Bronchial epithelial cell (primary cell): ENCODE measurements around the gene GLI2. TPM values are rescaled to one million over a fixed set of nuclear protein-coding genes. Genes with fewer than 3 reads are reported as not detected.

Source experiments
- DNase-seq: peaks from one replicate; pipeline ENCODE4 v3.0.0-alpha.2; 2010; ENCODE audit warnings: low read depth
- FAIRE-seq: peaks from 2 replicates; lab custom pipeline; 2011; peaks lifted over from hg19 to GRCh38; lab: Jason Lieb, UNC
- H3K27me3 ChIP-seq: 2 replicates; pipeline ENCODE4 v1.5.1; 2011; ENCODE audit warnings: low read length; ENCODE audit not compliant: control insufficient read depth, insufficient read depth
- H3K36me3 ChIP-seq: 2 replicates; pipeline ENCODE4 v1.5.1; 2011; ENCODE audit warnings: low read length; ENCODE audit not compliant: control insufficient read depth, insufficient read depth
- H3K4me3 ChIP-seq: 2 replicates; pipeline ENCODE4 v1.5.1; 2011; ENCODE audit warnings: mild to moderate bottlenecking, low read depth, low read length, control low read depth
- CTCF ChIP-seq: IDR thresholded peaks from 2 replicates; pipeline ENCODE4 v1.5.1; 2011; ENCODE audit warnings: mild to moderate bottlenecking, moderate library complexity, low read length, control low read depth, inconsistent platforms; ENCODE audit not compliant: insufficient read depth, severe bottlenecking
- total RNA-seq: library from RNA; depleted of rRNA; stranded (reverse); fragments of >200 nt; gene quantifications from 2 replicates; pipeline ENCODE4 v1.2.1, GENCODE V29; 2014

The GLI2 gene
- total RNA-seq, 1 donor from 2014 or later, result under 0.01 TPM

DNA sequence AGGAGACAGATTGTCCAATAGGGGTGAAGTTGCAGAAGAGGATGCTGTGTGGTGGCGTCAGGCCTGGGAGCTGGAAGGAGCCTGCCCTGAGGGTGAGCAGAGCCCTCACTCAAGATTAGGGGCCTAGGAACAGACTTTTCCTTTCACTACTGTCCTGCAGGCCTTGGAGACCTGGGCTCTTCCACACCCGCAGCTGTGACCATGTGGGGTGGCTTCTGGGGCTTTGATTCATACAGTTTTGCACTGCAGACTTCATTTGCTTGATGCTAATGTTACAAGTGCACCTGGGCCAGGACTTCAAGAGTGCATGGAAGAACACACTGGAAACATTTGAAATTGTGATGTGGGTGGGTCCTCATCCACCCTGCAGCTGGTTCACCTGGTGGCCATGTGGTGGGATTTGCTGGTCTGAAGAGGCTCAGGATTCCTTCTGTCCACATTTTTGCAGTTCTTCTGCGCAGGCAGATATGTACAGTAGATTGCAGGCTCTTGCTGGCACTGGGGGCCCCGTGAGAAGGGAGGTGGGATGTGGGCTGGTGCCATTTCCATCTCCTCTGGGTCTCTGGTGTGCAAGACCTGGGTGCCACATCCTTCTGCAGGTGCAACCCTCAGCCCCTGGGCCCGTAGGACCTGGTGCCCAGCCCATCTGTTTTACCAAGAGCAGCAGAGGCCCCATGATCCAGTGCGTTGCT lies 9.9 kb downstream of the GLI2 start:
- no peak for FAIRE-seq
- H3K36me3 ChIP-seq, result no peaks in the 10 kb centered on the region
- TF ChIP-seq CTCF, result no peak
- H3K4me3 ChIP-seq, result no peak overlapping the region
- H3K27me3 ChIP-seq, result peaks cover 13% of the 10 kb centered on the region
- no peak for DNase-seq

DNA sequence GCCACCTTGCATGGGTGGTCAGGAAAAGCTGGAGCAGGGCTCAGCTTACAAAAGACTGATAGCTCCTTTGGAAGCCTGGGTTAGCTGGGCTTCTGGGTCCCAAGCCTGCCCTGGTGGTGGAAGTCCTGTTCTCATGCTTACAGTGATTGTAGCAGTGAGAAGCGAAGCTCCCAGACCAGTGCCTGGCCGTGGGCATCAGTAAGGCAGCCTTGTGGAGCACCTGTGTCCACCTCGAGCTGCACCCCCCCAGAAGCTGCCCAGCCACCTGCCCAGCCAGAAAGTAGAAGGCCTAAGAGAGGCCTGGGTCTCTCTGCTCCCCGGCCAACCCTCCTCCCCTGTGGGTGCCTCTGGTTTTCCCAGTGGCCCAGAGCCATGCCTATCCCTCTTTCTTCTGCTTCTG lies 10.5 kb downstream of the GLI2 start:
- TF ChIP-seq CTCF, result no peak
- FAIRE-seq (no peak), DNase-seq (no peak)
- Histone ChIP-seq H3K36me3 (no peaks in the 10 kb centered on the region), H3K4me3 (no peak overlapping the region), H3K27me3 (peaks cover 10% of the 10 kb centered on the region)

- TF ChIP-seq CTCF, result no peak
- no peak for FAIRE-seq
- H3K4me3 ChIP-seq, result no peak overlapping the region
- H3K36me3 ChIP-seq, result no peaks in the 10 kb centered on the region
- H3K27me3 ChIP-seq, result peaks cover 4% of the 10 kb centered on the region
- no peak for DNase-seq
These were observed 11.6 kb downstream of the GLI2 start for GRCh38 chr2:120747281-120747680.

- peaks cover 2% of the 10 kb centered on the region for H3K27me3 ChIP-seq
- FAIRE-seq, result no peak
- no peaks in the 10 kb centered on the region for H3K36me3 ChIP-seq
- DNase-seq, result no peak
- no peak for TF ChIP-seq CTCF
- no peak overlapping the region for H3K4me3 ChIP-seq
These were observed 12.0 kb downstream of the GLI2 start for GRCh38 chr2:120747706-120748105.

DNA sequence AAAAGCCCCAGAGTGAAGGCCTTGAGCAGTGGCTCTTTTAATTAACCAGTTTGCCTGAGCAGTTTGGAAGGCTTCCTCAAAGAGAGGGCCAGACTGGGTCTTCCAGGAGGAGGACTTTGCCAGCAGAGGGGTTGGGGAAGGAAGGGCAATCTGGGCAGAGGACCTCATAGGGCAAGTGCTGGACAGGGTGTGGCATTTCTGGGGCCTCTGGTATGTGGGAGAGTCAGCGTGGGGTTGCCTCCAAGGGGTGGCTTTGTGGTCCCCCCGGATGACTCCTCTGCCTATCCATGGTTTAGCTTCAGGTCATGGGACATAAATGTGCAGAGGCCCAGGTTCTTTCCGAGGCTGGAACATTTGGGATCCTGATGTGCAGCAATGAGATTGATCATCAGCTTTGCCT lies 12.6 kb downstream of the GLI2 start:
- no peak overlapping the region for H3K4me3 ChIP-seq
- DNase-seq, result no peak
- no peaks in the 10 kb centered on the region for H3K36me3 ChIP-seq
- no peak for TF ChIP-seq CTCF
- FAIRE-seq, result no peak
- peaks cover 2% of the 10 kb centered on the region for H3K27me3 ChIP-seq

DNA sequence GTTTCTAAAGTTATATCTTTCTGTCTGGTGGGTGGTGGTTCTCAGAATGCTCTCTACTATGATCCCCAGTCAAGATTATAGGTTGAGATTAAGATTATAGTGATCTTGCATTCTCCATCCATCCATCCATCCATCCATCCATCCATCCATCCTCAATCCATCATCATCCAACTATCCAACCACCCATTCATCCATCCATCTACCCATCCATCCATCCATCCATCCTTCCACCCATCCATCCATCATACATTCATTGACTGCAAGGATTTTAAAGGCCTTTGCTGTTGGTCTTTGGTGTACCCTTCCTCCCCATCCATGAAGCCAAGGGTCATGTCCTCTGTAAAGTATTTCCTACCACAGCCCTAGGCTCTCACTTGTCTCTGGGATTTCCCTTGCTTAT lies 13.1 kb downstream of the GLI2 start:
- H3K36me3 ChIP-seq, result no peaks in the 10 kb centered on the region
- H3K27me3 ChIP-seq, result peaks cover 2% of the 10 kb centered on the region
- DNase-seq, result no peak
- FAIRE-seq, result no peak
- no peak for TF ChIP-seq CTCF
- no peak overlapping the region for H3K4me3 ChIP-seq
